GM23338 (cell line): ENCODE data around the gene WWOX. TPM values are rescaled to one million over a fixed set of nuclear protein-coding genes. Genes with fewer than 3 reads are reported as not detected.

Source experiments
- ATAC-seq: fragments of 200-7000 bp; cut with Tn5 transposase; 3 replicates; pipeline ENCODE4 v1.9.1; 2020
- DNase-seq: peaks from one replicate; pipeline ENCODE4 v3.0.0-alpha.2; 2015; ENCODE audit warnings: low spot score
- H2AFZ ChIP-seq: fragments of 200-600 bp; sonication (generic); 2 replicates; pipeline ENCODE4 v1.8.0; 2016; ENCODE audit warnings: antibody characterized with exemption, mild to moderate bottlenecking, moderate library complexity
- H3F3A ChIP-seq: fragments of 200-600 bp; sonication (generic); replicated peaks from 2 replicates; pipeline ENCODE4 v1.8.0; 2017; ENCODE audit warnings: antibody characterized with exemption, mixed run types, low read depth
- H3K27ac ChIP-seq: fragments of 200-600 bp; sonication (generic); 2 replicates; pipeline ENCODE4 v1.6.1; 2016; ENCODE audit warnings: low read depth
- H3K27me3 ChIP-seq: fragments of 200-600 bp; sonication (generic); 2 replicates; pipeline ENCODE4 v1.8.0; 2016; ENCODE audit warnings: mild to moderate bottlenecking, mixed run types, moderate library complexity; ENCODE audit not compliant: insufficient read depth
- H3K36me3 ChIP-seq: fragments of 200-600 bp; sonication (generic); 2 replicates; pipeline ENCODE4 v1.8.0; 2016; ENCODE audit warnings: mild to moderate bottlenecking; ENCODE audit not compliant: insufficient read depth
- H3K4me1 ChIP-seq: fragments of 200-600 bp; sonication (generic); 2 replicates; pipeline ENCODE4 v1.8.0; 2016; ENCODE audit warnings: mild to moderate bottlenecking, moderate library complexity; ENCODE audit not compliant: insufficient read depth
- H3K4me2 ChIP-seq: fragments of 200-600 bp; sonication (generic); 2 replicates; pipeline ENCODE4 v1.7.1; 2017; ENCODE audit warnings: mixed run types
- H3K4me3 ChIP-seq: fragments of 200-600 bp; sonication (generic); 2 replicates; pipeline ENCODE4 v1.6.1; 2016; ENCODE audit warnings: mixed run types
- H3K79me2 ChIP-seq: fragments of 200-600 bp; sonication (generic); replicated peaks from 2 replicates; pipeline ENCODE4 v1.8.0; 2017; ENCODE audit warnings: mild to moderate bottlenecking; ENCODE audit not compliant: insufficient read depth
- H3K9me2 ChIP-seq: fragments of 200-600 bp; sonication (generic); 2 replicates; pipeline ENCODE4 v1.8.0; 2017; ENCODE audit not compliant: insufficient read depth
- H4K20me1 ChIP-seq: fragments of 200-600 bp; sonication (generic); replicated peaks from 2 replicates; pipeline ENCODE4 v1.8.0; 2017; ENCODE audit warnings: mild to moderate bottlenecking; ENCODE audit not compliant: insufficient read depth
- H3K27ac Mint-ChIP-seq: 2 replicates; pipeline ENCODE4 v1.8.0; 2020; ENCODE audit warnings: inconsistent platforms, mild to moderate bottlenecking, moderate library complexity, mixed read lengths
- H3K27me3 Mint-ChIP-seq: 3 replicates; pipeline ENCODE4 v1.8.0; 2022; ENCODE audit warnings: low read depth, mild to moderate bottlenecking, moderate library complexity, mixed read lengths, inconsistent platforms; ENCODE audit not compliant: insufficient read depth, poor library complexity
- H3K36me3 Mint-ChIP-seq: 3 replicates; pipeline ENCODE4 v1.8.0; 2021; ENCODE audit warnings: low read depth, mild to moderate bottlenecking, inconsistent platforms, moderate library complexity, mixed read lengths
- H3K4me1 Mint-ChIP-seq: 3 replicates; pipeline ENCODE4 v1.8.0; 2020; ENCODE audit warnings: mild to moderate bottlenecking, inconsistent platforms, mixed read lengths
- H3K4me3 Mint-ChIP-seq: 3 replicates; pipeline ENCODE4 v1.8.0; 2021; ENCODE audit warnings: moderate library complexity, mild to moderate bottlenecking, inconsistent platforms, mixed read lengths
- H3K9me3 Mint-ChIP-seq: 3 replicates; pipeline ENCODE4 v1.8.0; 2020; ENCODE audit warnings: moderate library complexity, mild to moderate bottlenecking, inconsistent platforms, mixed read lengths
- CREB1 ChIP-seq: fragments of 250-450 bp; sonication (Bioruptor Pico); IDR thresholded peaks from 2 replicates; pipeline ENCODE4 v1.5.0; 2020; ENCODE audit warnings: low read depth, mild to moderate bottlenecking, moderate library complexity
- CTCF ChIP-seq, 2 experiments: fragments of 200-600 bp in 1 of 2; sonication (generic) in 1 of 2; conservative IDR thresholded peaks; 2 replicates each; pipeline versions ENCODE4 v1.5.1 to v1.6.1; 2016 to 2017; ENCODE audit warnings: antibody characterized with exemption in 2 of 2, low read depth in 2 of 2, mild to moderate bottlenecking in 2 of 2, moderate library complexity in 1 of 2
- EZH2 ChIP-seq: fragments of 200-600 bp; sonication (generic); IDR thresholded peaks from one replicate; pipeline ENCODE4 v1.8.0; 2017; ENCODE audit warnings: antibody characterized with exemption, mild to moderate bottlenecking, low read depth; ENCODE audit not compliant: unreplicated experiment
- EZH2phosphoT487 ChIP-seq: fragments of 200-600 bp; sonication (generic); IDR thresholded peaks from one replicate; pipeline ENCODE4 v1.8.1; 2018; ENCODE audit warnings: antibody characterized with exemption; ENCODE audit not compliant: unreplicated experiment
- JUNB ChIP-seq: IDR thresholded peaks from one replicate; pipeline ENCODE4 v1.6.1; 2016; ENCODE audit warnings: antibody characterized with exemption; ENCODE audit not compliant: unreplicated experiment
- POLR2AphosphoS5 ChIP-seq: IDR thresholded peaks from 2 replicates; pipeline ENCODE4 v1.6.1; 2016; ENCODE audit warnings: antibody characterized with exemption, low read depth
- REST ChIP-seq: IDR thresholded peaks from one replicate; pipeline ENCODE4 v1.6.1; 2018; ENCODE audit warnings: antibody characterized with exemption; ENCODE audit not compliant: unreplicated experiment
- STAT1 ChIP-seq: IDR thresholded peaks from one replicate; pipeline ENCODE4 v1.6.1; 2016; ENCODE audit warnings: antibody characterized with exemption; ENCODE audit not compliant: unreplicated experiment
- ZNF462 ChIP-seq: fragments of 250-450 bp; sonication (Bioruptor Pico); IDR thresholded peaks from 2 replicates; pipeline ENCODE4 v1.5.0; 2020; ENCODE audit warnings: mild to moderate bottlenecking, moderate library complexity
- polyA plus RNA-seq: library from polyadenylated mRNA; unstranded; fragments of >200 nt; fragmentation: Nextera tagmentation; extraction: Ambion mirVana; gene quantifications from 2 replicates; pipeline ENCODE4 v1.2.1, GENCODE V29; 2016
- total RNA-seq: library from RNA; depleted of rRNA; stranded (reverse); fragments of >200 nt; shearing (Covaris generic); gene quantifications from 2 replicates; pipeline ENCODE4 v1.2.3, GENCODE V29; 2014
- TF ChIP-seq, protein P1 (sequence below): IDR thresholded peaks from 2 replicates; pipeline ENCODE4 v1.6.1; 2016; ENCODE audit warnings: antibody characterized with exemption

The WWOX gene
- total and polyA plus RNA-seq, 2 experiments from 2014 or later = 10.0 to 19.3 TPM

- Mint-ChIP-seq H3K36me3 (no peaks in the 10 kb centered on the region), H3K4me3 (no peak overlapping the region), H3K27me3 (no peaks in the 10 kb centered on the region), H3K27ac (no peak overlapping the region), H3K9me3 (no peaks in the 10 kb centered on the region), H3K4me1 (peaks cover 43% of the 10 kb centered on the region)
- Histone ChIP-seq H3K4me2 (no peak overlapping the region), H3F3A (no peaks in the 10 kb centered on the region), H4K20me1 (no peaks in the 10 kb centered on the region), H3K4me3 (no peak overlapping the region), H3K79me2 (no peaks in the 10 kb centered on the region), H3K27me3 (no peaks in the 10 kb centered on the region), H3K27ac (no peak overlapping the region), H3K4me1 (peaks cover 17% of the 10 kb centered on the region), H3K36me3 (no peaks in the 10 kb centered on the region), H2AFZ (no peak overlapping the region), H3K9me2 (peaks cover 4% of the 10 kb centered on the region; the same call in 1 of the 2 replicates)
- no peak for ATAC-seq
- no peak for DNase-seq
- TF ChIP-seq EZH2 (no peak), EZH2phosphoT487 (no peak), JUNB (no peak), REST (no peak), STAT1 (no peak), ZNF462 (CRISPR knock-in tag) (no peak), POLR2AphosphoS5 (no peak), CREB1 (CRISPR knock-in tag) (no peak), CTCF (conservative IDR thresholded peaks at IDR 0.05; ENCODE audit: low read depth in 2 of 2) (no peak)
- TF ChIP-seq, protein P1, sequence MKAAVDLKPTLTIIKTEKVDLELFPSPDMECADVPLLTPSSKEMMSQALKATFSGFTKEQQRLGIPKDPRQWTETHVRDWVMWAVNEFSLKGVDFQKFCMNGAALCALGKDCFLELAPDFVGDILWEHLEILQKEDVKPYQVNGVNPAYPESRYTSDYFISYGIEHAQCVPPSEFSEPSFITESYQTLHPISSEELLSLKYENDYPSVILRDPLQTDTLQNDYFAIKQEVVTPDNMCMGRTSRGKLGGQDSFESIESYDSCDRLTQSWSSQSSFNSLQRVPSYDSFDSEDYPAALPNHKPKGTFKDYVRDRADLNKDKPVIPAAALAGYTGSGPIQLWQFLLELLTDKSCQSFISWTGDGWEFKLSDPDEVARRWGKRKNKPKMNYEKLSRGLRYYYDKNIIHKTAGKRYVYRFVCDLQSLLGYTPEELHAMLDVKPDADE = no peak
These were observed 346.4 kb downstream of the WWOX start for GRCh38 chr16:78445818-78446217.
